Ishikawa (cell line): ENCODE measurements around the gene S1PR5.

Experiments used
- CREB1 ChIP-seq: IDR thresholded peaks from 2 replicates; pipeline ENCODE4 v1.6.1; 2012; ENCODE audit warnings: low read depth
- EGR1 ChIP-seq: IDR thresholded peaks from 2 replicates; pipeline ENCODE4 v1.6.1; 2012
- EP300 ChIP-seq: IDR thresholded peaks from 2 replicates; pipeline ENCODE4 v1.6.1; 2012; ENCODE audit warnings: borderline replicate concordance
- FOXM1 ChIP-seq: IDR thresholded peaks from 2 replicates; pipeline ENCODE4 v1.6.1; 2012; ENCODE audit warnings: low read depth, borderline replicate concordance
- TAF1 ChIP-seq: IDR thresholded peaks from 2 replicates; pipeline ENCODE4 v1.6.1; 2012; ENCODE audit warnings: low read depth, mild to moderate bottlenecking
- TEAD4 ChIP-seq: IDR thresholded peaks from 2 replicates; pipeline ENCODE4 v1.6.1; 2012
- YY1 ChIP-seq: IDR thresholded peaks from 2 replicates; pipeline ENCODE4 v1.6.1; 2012; ENCODE audit warnings: low read depth
- TF ChIP-seq, protein P1 (sequence below): IDR thresholded peaks from 2 replicates; pipeline ENCODE4 v1.6.1; 2012
- TF ChIP-seq, protein P2 (sequence below): IDR thresholded peaks from 2 replicates; pipeline ENCODE4 v1.6.1; 2012; ENCODE audit warnings: low read depth, mild to moderate bottlenecking

DNA sequence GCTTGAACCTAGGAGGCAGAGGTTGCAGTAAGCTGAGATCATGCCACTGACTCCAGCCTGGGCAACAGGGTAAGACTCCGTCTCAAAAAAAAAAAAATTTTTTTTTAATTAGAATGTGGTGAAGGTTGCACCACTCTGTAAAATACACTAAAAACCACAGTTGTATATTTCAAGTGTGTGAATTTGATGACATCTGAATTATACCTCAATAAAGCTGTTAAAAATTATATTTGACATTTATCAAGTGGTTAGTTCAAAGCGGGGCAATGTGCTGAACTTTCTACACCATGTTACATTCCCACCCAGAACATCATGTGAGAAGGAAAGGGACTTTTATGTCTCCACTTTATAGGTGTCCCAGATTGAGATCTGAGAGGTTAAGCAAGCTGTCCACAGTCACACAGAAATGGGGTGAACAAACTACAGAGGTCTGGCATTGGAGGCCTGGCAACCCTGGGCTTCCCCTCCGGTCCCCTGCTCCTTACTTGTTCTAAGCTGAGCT, 5.9 kb upstream of the S1PR5 start:
- TF ChIP-seq, protein P1, sequence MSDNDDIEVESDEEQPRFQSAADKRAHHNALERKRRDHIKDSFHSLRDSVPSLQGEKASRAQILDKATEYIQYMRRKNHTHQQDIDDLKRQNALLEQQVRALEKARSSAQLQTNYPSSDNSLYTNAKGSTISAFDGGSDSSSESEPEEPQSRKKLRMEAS = no peak
- TF ChIP-seq EGR1 (no peak), YY1 (no peak), TEAD4 (no peak), EP300 (no peak), CREB1 (no peak), TAF1 (no peak), FOXM1 (no peak)
- TF ChIP-seq, protein P2, sequence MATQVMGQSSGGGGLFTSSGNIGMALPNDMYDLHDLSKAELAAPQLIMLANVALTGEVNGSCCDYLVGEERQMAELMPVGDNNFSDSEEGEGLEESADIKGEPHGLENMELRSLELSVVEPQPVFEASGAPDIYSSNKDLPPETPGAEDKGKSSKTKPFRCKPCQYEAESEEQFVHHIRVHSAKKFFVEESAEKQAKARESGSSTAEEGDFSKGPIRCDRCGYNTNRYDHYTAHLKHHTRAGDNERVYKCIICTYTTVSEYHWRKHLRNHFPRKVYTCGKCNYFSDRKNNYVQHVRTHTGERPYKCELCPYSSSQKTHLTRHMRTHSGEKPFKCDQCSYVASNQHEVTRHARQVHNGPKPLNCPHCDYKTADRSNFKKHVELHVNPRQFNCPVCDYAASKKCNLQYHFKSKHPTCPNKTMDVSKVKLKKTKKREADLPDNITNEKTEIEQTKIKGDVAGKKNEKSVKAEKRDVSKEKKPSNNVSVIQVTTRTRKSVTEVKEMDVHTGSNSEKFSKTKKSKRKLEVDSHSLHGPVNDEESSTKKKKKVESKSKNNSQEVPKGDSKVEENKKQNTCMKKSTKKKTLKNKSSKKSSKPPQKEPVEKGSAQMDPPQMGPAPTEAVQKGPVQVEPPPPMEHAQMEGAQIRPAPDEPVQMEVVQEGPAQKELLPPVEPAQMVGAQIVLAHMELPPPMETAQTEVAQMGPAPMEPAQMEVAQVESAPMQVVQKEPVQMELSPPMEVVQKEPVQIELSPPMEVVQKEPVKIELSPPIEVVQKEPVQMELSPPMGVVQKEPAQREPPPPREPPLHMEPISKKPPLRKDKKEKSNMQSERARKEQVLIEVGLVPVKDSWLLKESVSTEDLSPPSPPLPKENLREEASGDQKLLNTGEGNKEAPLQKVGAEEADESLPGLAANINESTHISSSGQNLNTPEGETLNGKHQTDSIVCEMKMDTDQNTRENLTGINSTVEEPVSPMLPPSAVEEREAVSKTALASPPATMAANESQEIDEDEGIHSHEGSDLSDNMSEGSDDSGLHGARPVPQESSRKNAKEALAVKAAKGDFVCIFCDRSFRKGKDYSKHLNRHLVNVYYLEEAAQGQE = no peak
